ENCODE measurements around the gene ARPC2.

DNA sequence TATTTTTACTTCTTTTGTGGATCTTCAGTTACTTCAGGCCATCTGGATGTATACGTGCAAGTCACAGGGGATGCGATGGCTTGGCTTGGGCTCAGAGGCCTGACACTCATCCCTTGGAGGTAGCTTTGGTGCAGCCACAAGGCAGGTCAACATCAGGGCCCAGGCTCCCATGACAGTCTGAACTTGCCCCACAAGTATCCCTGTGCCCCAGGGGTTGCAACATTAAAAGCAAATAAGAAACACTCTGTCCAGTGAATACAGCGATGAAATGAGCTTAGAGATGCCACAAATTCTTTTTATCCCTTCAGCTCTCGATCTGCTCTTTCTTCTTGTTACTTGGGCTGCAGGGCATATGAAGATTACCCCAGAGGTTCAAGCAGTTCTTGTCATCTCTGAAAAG, 37.2 kb upstream of the ARPC2 start:
- TF ChIP-seq HDGF (IDR thresholded peaks at IDR 0.05; ENCODE audit: borderline replicate concordance), result no peak
- TF ChIP-seq SUZ12 (IDR thresholded peaks at IDR 0.05), result no peak
- no peak for TF ChIP-seq BHLHE40 (IDR thresholded peaks at IDR 0.05; ENCODE audit: borderline replicate concordance)

All from HEK293T (cell line).